HL-60/S4 treated with phorbol 12-myristate 13-acetate at 8.2 ng/mL for 4 days and 3 days (cell line): ENCODE results near the gene PSMD14.

Source experiments
- in situ Hi-C: fragments of 300-500 bp; cut with MboI; formaldehyde crosslinking; loops from 2 replicates; pipeline ENCODE4 v1.15.0; 2022; ENCODE audit warnings: low sequenced_read_pairs

The PSMD14 gene

DNA sequence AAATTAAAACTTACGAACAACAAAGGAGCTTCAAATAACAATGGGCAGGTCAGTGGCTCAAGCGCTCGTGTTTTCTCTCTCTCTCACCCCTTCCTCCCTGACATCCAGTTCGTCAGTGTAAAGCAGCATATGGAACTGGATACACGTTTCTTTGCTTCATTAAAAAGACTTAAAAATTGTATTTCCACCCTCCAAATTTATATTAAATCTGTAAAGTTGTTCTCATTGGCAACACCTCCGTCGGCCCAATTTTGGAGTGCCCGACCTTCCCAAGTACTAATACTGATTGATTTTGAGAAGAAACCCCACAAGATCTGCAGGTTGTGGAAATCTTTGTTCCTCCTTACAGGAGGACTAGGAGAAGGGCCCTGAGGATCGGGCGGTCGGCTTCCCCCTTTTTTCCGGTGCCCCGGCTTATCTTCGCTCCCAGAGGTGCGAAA lies 110.1 kb downstream of the PSMD14 start:
- in situ Hi-C loops: no loop called here

DNA sequence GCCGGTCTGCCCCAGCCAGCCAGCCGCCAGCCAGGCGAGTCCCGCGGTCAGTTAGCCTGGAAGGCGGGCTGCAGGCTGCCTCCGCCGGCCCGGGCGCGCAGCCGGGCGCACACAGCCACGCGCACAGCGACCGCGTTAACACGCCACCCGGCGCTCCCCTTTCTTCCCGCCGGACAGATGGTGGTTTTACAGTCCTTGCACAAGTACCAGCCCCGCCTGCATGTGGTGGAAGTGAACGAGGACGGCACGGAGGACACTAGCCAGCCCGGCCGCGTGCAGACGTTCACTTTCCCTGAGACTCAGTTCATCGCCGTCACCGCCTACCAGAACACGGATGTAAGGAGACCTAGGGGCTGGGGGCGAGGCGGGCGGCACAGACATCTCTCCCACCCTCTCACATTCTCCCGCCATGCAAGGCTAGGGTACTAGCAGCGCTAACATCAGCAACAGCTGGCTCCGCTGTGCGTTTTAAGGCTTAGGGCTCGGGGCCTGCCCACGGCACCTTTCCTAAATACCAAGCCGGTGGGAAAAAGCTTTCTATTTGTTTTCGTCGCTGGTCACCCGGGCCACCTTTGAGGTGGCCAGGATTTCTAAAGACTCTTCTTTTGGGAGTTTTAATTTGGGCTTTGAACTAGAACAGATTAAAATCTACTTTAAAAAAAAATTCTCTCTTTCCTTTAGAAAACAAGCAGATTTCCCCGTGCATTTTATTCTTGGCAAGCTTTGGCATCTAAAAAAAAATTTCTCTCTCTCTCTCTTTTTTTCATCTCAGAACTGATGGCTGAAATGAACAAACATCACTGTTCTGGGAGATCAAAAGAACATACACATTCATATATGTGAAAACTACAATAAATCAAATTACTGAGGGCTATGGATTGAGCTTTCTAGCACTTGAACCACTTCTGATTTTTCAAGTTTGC lies 110.8 kb downstream of the PSMD14 start:
- in situ Hi-C loops: no loop called here

DNA sequence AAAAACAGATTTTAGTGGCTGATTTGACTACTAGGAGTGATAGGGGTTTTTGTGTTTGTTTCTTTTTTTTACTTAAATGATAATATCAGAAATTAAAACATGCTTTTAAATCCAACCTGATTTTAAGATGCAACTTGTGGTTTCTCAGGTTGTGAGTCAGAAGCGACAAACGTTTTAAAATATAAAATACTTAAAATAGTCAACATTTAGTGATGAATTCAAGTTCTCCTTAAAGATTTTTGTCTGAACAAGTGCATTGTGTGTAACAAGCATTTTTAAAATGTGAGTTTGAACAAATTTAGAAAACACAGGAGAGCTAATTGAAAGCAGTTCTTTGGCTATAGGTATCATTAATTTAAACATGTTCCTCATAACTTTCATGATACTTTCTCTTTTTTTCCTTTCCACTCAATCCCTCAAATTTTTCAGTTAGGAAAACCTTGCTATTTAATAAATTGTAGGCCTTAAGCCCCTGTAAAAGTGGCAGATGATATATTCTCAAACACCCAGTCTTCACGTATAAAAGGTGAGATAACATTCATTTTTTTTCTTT lies 111.5 kb downstream of the PSMD14 start:
- in situ Hi-C loops: no loop called here

DNA sequence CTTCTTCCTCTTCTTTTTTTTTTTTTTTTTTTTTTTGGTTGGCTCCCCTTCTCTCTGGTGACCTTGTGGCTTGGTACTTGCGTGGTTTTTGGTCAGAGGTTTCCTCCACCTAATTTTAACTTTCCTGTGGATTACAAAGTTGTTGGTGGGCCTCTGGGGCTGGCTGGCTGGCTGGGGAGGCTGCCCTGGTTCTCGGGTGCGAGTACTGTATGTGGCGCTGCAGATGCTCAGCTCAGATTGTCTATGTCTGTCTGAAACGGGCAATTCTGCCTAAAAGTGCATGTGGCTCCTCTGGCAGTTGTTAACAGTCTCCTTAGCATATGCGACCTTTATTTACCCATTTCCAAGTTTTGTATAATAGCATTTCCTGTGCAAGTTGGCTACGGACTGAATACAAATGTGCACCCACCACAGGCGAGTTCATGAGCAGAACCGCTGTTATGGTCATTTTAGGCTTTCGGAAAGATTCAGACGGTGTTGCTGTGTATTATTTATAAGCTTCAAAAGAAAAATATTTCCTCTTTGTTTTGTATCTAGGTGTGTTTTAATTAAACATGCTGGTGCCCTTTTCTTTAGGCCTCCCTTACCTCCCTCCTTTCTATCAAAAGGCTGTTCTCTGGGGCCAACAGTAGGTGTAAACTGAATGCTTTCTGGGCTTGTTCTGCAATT lies 112.3 kb downstream of the PSMD14 start:
- in situ Hi-C loops: no loop called here

DNA sequence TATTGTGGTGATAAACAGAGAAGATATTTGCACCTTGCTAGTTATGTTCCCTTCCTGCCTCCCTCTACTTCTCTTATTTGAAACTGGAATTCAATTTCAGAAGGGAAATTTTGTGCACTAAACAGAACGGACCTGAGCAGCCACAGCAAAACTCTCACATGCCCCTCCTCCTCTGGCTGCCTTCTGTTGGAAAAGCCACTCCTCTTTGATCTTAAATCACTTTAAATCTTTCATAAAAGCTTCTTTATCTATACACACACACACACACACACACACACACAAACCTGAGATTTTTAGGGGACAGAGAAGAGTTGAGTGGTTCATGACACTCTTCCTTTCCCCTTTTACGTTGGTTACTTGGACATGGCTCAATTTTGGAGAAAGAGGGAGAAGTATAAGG lies 113.5 kb downstream of the PSMD14 start:
- in situ Hi-C loops: no loop called here

DNA sequence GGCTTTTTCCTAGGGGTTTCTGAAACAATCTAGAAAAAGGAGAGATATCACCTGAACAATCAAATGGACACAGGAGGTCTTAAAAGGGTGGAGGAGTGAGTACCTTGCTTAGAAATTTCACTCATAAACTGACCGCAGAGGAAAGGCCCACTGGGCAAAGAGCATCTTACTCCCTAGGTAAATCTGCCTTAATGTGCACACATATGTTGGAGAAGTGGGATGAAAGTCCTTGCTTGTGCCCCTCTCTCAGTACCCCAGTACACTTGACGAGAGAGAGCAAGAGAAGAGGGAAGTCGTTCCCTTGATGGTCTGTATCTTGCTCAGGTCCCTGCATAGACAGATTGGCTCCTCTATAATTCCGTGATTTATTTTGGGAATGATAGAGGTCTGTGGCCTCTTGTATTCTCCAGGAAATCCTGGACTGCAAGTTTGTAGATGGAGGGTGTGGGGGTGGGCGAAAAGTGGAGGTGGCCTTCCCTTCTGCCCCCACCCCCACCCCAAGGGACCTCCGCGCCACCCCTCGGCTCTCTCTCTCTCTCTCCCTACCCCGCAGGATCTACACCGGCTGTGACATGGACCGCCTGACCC lies 114.7 kb downstream of the PSMD14 start:
- in situ Hi-C loops: no loop called here

DNA sequence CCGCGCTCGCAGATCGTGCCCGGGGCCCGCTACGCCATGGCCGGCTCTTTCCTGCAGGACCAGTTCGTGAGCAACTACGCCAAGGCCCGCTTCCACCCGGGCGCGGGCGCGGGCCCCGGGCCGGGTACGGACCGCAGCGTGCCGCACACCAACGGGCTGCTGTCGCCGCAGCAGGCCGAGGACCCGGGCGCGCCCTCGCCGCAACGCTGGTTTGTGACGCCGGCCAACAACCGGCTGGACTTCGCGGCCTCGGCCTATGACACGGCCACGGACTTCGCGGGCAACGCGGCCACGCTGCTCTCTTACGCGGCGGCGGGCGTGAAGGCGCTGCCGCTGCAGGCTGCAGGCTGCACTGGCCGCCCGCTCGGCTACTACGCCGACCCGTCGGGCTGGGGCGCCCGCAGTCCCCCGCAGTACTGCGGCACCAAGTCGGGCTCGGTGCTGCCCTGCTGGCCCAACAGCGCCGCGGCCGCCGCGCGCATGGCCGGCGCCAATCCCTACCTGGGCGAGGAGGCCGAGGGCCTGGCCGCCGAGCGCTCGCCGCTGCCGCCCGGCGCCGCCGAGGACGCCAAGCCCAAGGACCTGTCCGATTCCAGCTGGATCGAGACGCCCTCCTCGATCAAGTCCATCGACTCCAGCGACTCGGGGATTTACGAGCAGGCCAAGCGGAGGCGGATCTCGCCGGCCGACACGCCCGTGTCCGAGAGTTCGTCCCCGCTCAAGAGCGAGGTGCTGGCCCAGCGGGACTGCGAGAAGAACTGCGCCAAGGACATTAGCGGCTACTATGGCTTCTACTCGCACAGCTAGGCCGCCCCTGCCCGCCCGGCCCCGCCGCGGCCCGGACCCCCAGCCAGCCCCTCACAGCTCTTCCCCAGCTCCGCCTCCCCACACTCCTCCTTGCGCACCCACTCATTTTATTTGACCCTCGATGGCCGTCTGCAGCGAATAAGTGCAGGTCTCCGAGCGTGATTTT lies 115.5 kb downstream of the PSMD14 start:
- in situ Hi-C loops: no loop called here

DNA sequence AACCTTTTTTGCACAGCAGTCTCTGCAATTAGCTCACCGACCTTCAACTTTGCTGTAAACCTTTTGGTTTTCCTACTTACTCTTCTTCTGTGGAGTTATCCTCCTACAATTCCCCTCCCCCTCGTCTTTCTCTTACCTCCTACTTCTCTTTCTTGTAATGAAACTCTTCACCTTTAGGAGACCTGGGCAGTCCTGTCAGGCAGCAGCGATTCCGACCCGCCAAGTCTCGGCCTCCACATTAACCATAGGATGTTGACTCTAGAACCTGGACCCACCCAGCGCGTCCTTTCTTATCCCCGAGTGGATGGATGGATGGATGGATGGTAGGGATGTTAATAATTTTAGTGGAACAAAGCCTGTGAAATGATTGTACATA lies 116.2 kb downstream of the PSMD14 start:
- in situ Hi-C loops: no loop called here

DNA sequence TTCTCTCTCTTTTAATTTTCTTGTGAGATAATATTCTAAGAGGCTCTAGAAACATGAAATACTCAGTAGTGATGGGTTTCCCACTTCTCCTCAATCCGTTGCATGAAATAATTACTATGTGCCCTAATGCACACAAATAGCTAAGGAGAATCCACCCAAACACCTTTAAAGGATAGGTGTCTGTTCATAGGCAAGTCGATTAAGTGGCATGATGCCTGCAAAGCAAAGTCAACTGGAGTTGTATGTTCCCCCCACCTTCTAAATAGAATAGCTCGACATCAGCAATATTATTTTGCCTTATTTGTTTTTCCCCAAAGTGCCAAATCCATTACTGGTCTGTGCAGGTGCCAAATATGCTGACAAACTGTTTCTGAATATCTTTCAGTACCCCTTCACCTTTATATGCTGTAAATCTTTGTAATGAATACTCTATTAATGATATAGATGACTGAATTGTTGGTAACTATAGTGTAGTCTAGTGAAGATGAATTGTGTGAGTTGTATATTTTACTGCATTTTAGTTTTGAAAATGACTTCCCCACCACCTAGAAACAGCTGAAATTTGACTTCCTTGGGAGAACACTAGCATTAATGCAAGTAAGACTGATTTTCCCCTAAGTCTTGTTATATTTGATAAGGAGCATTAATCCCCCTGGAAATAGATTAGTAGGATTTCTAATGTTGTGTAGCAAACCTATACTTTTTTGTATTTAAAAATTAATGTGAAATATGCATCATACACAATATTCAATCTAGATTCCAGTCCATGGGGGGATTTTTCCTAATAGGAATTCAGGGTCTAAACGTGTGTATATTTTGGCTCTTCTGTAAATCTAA lies 116.9 kb downstream of the PSMD14 start:
- in situ Hi-C loops: no loop called here

DNA sequence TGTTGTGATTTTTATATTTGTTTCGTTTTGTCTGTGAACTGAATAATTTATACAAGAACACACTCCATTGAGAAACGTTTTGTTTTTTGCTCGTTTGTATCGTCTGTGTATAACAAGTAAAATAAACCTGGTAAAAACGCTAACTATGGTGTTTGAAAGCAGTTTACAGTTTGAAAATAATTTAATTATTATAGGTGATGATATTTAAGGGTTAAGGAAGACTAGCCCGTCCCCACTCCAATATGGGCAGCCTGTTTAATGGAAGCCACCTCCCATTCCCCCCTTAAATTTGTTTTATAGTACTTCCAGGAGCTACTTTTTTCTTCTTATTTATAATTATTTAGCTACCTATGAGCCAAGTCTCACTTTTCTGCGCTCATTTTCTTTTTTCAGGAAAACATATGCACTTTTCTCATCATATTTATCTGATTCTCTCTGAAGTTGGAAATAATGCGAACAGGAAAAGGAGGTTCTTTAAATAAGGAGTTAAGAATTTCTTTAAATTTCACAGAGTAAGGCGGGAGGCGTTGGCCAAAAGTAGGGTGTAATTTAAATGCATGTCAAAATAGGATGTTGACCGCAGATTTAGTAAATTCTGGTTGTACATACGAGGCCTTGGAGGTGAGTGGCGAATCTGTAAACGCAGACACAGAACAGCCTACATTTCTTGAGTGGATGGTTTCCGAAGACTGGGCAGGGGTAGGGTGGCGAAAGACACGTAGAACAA lies 117.7 kb downstream of the PSMD14 start:
- in situ Hi-C loops: no loop called here

DNA sequence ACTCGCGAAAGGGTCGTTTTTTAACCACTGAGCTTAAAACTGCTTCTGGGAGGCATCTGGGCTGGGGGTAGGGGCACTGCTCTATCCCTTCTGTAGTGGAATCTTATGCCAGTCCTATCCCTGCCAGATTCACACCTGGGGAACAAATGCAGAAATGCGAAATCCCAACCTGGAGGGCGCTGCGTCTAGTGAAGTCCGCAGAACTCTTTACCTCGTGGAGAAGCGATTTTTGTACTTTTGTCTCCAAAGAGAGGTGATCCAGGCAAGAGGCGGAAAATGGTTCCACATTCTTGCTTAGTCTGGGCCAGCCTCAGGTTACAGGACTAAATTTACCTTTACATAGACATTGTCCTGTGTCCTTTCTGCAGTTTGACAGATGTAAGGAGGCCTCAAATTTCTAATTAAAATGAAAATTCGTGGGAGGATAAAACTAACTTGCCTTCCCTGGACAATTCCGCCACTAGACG lies 118.3 kb downstream of the PSMD14 start:
- in situ Hi-C loops: no loop called here

DNA sequence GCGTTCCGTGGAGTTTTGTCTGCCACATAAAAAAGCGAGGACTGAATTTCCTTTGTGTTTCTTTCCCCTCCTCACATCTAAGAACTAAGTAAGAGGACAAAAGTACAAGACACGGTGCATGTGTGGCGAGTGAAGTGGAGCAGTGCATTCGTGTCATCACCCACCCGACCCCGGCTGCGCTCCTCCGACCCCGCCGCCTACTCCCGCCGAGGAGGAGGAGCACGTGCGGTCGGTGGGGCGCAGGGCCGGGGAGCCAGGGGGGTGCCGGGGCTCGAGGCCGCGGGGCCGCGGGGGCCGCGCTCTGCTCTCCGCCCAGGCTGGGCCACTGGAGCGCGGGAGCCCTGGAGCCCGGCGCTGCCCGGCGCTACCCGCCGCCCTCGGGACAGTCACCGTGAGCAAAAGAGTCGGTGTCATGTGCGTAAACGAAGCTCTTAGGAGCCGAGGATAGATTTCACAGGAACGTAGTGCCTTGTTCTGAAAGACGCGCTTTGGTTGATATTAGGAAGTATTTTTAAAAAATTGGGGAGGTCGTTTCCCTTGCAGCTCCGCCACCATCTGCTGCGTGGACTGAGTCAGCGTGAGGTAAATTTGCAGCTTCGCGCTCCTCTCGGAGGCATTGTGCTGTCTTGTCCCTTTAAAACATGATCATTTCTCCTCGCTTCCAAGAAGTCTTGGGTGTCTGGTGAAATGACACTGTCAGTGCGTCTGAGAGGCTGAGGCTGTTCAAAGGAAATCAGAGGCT lies 118.9 kb downstream of the PSMD14 start:
- in situ Hi-C loops: no loop called here

DNA sequence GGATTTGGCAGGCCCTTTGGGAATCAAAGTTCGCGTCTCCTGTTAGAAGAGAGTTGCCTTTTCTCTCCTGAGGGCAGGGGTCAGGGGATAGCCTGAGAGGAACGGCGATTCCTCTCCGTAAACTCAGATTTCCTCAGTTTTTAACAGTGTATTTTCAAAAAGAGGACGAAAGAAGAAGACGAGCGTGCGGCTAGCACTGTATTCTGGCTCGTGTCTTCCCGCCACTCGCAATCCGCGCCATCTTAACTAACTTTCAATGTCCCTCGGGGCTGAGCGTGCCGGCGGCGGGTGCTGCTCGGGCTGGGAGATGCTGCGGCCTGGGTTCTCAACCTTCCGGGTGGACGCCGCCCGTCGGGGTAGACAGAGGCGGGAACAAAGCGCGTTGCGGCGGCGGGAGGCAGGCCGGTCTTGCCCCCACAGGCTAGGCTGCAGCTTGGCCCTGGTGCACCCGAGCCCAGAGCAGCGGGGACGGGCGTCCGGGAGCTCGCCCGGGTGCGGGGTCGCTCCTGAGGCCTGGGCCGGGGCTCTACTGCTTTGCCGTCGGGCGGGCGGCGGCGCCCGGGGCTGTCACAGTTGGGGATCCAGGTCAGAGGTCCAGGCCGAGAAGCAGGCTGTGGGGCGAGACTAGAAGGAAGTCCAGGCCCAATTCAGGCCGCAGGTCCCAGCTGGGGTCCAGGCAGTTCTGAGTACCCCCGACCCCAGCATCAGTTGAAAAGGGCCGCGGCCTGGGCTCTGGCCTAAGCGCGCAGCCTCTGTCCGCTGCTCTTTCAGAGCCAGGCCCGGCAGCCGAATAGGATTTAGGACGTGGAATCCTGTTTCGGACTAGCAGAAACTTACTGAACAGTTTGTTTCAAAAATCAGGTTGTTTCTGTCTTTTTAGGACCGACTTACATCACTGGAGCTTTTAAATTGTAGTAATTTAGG lies 119.7 kb downstream of the PSMD14 start:
- in situ Hi-C loops: no loop called here

DNA sequence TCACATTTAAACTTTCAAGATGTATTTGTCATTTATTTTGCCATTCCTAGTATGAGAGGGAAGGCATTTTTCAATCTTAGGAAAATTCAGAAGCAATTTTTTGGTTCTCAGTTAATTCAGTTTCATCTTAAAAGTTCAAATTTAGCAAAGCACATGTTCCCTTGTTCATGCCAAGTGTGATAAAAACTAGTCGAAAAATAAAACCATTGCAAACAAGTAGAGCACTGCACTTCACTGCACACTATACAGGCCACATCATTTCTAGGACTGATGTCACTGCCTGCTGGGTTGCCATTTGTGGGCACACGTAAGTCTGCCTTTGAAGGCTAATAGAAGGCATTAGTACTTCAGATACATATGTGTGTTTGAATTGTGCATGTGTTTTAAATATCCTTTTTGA lies 122.2 kb downstream of the PSMD14 start:
- in situ Hi-C loops: no loop called here

DNA sequence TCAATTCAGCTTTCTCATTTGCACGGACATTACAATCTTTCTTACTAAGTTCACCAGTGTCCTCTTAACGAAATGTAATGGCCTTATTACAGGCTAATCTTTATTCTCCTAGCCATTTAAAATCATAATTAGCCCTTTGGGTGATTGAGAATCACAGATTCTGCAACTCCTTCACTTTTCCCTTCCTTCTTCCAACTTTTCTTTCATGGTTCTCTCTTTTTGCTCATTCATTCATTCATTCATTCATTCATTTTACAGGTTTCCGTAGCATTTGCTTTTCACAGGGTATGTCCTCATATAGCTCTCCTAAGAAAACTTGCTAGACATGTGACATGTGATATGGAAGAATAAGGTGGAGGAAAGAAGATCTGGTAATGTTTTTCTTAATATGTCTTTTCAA lies 123.9 kb downstream of the PSMD14 start:
- in situ Hi-C loops: no loop called here

DNA sequence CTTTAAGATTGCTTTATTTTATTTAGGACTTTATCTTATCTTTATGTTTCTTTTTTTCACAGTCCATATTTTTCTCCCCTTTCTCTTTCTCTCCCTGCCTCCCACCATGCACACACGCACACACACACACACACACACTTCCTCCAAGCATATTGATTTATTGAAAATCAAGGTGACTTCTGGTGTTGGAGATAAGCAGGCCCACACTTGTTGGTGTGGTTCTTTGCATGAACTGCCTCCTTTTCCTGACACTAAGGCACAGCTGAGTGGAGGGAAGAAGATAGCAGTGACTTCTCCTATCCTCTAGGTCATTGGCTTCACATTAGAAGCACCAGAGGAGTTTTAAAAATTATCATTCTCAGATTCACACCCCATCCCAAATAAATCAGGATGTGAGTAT lies 125.9 kb downstream of the PSMD14 start:
- in situ Hi-C loops: no loop called here

DNA sequence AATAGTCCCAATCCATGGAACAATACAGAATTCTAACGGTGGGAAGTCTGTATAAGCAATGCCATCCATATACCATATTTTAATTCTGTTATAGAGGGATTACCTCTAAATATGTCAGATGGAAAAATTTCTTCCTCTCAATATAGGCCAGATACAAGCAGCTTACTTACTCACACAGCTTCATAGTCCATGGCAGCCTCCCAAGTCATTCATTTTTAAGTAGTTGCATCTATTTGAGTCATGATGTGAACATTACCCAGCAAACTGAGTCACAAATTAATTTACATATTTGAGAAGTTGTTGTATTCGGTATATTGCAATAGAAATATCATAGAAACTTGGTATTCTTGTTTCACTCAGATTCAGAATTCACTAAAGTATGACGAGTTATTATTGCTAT lies 128.2 kb downstream of the PSMD14 start:
- in situ Hi-C loops: no loop called here
